Left forelimb (tissue), 1 donor: ENCODE results near the gene SRXN1.
"Not testable (repeated sequence)": the region's sequence is repeated elsewhere in the genome, so short reads cannot be mapped to it uniquely, and the experiment has no call there.

ENCODE experiments used
- DNase-seq: peaks from one replicate; pipeline ENCODE4 v3.0.0-alpha.2; 2018; ENCODE audit warnings: low spot score

Gene SRXN1

DNA sequence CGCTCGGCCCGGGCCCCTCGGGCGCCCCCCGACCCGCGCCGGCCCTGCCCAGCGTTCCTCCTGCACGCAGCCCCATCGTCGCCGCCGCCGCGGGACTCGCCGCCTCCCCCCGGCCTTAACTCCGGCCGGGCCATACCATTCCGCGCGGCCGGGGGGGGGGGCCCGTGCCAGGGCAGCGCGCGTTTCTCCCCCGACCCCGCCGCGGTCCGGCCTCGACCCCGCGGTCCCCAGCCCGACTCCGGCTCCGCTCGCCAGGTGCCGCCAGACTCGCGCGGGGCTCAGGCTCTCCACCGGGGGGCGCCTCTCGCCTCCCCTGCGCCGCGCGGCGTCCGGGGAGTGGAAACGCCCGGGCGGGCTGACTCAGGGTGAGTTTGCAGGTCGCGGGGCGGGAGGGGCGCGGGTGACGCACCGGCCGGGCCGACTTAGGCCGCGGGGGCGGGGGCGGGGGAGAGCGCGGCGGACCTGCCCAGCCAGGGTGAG is at the start of gene SRXN1:
Gene SRXN1, minus strand, starts transcription at position 91 of the 480 bp plus-strand sequence. Its CDS starts 15 bp downstream, at position 76.
- peak; percentile 87 for DNase-seq

DNA sequence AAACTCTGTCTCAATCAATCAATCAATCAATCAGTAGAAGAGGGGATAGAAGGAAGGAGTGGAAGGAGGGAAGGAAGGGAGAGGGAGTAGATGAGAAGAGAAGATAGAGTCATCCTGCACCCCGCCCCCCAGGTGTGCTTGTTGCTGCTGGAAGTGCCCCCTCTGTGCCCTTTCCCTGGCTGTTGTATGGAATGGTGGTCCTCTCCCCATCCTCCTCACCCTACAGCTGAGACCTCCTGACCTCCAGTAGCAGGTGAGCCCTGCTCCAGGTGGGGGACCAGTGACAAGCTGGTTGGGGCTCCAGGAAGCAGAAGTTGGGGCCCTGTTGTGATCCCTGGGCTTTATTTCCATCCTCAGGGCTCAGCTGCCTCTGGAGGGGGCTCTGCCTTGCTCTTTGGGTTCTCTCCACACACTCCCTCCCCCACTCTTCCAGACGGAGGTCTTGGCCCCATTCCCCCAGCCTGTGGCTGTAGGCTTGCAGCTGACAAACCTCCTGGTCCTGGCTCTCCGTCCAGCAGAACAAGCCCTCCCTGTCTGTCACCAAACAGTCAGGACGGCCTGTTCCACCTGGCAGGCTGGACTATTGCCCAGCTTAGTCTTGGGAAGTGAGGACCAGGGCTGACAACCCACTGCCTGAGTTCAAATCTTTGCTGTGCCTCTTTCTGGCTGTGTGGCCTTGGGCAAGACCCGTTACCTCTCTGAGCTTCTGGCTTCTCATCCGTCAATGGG is 48.6 kb upstream of the SRXN1 start:
- DNase-seq = peak; percentile 31

DNA sequence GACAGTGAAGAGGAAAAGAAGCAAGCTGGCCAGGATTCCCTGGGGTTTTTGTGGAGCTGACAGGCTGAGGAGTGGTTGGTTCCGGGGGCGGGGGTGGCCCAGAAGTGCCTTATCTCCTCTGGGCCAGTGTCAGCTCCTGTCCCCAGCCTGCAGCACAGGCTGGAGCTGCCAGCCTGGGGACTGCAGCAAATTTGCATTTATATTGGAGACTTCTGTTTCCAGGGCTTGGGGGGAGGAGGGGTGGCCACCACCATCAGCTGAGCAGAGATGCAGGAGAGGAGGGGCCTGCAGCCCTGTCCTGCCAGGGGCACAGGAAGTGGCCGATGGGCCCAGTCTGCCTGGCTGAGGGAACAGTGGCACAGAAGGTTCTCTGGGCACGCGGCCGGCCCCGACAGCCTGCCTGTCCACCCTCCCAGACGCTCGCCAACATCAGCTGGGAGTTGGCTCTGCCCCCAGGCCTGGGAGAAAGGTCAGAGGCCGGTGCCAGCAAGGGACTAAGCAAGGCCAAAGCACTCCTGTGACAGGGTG is 46.9 kb upstream of the SRXN1 start:
- peak; percentile 37 for DNase-seq

DNA sequence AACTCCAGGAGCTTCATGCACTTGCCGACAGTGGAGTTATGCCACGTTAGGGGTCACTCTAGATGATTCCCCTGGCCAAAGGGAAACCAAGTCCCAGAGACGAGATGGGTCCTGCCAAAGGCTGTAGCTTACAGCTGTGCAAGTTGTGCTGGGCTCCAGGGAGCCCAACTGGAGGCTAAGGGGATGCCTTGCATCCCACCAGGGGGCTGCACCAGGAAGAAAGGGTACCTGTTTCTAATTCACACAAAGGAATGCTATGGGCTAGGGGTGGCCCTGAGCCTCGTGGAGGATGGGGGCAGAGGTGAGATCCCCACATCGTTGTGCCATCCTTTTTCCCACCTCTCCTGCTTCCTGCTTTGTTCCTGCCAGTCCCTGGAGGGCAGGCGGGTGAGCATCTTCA is 46.3 kb upstream of the SRXN1 start:
- DNase-seq = peak; percentile 48

DNA sequence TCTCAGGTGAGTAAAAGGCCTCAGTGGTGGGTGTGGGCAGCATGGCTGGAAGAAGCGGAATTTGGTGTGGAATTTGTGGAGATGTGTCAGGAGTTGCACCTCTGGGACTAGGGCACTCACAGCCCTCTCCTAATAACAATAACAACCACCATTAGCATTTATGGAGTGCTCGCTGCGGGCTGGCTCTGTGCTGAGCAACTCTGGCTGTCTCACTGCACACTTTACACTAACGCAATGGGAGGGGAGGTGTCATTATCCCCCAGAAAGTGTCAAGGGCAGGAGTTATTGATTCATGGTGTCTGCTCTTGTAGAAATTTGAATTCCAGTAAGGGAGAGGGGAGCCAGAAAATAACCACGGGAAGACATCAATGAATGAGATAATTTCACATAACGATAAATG is 45.3 kb upstream of the SRXN1 start:
- peak; percentile 26 for DNase-seq

DNA sequence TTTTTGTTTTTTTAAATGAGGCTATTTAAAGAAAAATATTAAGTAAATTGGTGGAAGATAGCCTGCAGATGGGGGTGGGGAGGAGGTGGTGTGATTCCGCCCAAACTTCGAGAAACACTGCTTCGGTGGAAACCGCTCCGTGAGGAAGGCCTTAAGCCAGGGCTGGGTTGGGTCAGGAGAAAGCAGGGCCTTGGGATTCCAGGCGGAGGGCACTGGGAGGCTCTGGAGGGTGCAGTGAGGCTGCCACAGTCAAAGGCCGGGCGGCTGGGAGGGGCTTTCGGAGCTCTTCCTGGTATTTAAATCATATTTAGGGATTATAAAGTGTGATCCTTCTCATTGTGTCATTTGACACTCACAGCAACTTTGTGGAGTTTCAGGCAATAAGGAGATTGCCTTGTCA is 44.8 kb upstream of the SRXN1 start:
- peak; percentile 37 for DNase-seq

DNA sequence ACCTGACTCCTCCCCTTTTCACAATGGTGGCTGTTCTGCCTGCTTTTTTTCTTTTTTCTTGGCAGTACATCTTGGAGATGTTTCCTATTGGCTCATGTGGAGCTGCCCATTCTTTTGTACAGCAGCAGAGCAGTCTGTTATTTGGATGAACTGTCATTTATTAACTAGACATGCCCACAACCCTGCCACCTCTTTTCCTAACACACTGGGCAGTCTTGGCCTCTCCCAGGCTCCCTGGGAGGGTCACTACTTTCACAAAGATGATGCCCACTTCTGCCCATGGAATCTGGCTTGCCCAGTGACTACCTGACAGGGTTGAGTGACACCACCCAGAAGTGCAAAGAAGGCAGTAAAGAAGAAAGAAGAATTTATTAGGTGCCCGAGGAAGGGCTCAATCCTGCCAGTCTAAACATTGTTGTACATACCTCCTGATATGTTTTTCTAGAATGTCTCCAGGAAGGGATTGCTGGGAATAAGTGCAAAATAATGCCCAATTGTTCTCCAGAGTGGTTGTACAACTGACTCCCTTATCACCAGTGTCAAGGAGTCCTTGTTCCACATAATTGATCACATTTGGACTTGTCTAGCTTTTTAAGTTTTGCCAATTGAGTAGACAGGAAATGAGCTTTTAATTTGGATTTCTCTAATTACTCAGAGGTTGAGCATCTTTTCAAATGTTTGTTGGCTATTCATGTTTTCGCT is 42.3 kb upstream of the SRXN1 start:
- DNase-seq = peak; percentile 9

DNA sequence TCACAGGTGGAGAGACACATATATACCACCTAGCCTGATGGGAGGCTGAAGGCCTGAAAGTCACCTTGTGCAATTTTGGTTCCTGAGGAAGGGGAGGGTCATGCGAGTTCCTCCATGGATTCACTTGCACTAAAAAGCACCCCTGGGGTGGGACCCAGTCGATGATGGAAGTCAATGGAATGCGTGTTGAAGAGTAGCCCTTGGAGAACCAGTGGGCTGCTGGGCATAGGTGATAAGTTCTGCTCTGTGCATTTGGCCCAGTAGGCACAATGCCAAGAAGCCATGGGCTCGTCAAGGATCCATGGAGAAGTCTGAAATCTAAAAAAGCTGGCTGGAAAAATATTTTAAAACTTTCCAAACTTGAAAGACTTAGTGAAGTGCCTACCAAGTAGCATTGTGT is 41.5 kb upstream of the SRXN1 start:
- DNase-seq = peak; percentile 55

DNA sequence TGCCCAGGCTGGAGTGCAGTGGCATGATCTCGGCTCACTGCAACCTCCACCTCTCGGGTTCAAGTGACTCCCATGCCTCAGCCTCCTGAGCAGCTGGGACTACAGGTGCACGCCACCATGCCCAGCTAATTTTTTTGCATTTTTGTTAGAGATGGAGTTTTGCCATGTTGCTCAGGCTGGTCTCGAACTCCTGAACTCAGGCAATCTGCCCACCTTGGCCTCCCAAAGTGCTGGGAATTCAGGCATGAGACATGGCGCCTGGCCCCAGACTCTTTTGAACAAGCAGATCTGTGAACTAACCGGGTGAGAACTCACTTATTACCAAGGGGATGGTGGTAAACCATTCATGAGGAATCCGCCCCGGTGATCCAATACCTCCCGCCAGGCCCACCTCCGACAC is 40.8 kb upstream of the SRXN1 start:
- DNase-seq = not testable (repeated sequence)

DNA sequence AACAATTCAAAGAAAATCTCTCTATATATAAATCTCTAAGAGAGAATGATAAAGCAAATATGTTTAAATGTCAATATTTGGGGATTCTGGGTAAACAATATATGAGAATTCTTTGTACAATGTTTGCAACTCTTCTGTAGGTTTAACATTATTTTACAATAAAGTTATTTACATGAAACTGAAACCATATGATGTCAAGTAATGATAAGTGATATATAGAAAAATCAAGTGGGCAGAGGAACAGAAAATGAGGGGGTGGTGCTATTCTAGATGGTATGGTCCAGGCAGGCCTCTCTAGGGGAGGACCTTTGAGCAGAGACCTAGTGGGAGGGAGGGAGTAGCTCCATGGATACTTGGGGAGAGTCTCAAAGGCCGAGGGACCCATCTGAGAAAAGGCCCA is 39.0 kb upstream of the SRXN1 start:
- DNase-seq = no peak

DNA sequence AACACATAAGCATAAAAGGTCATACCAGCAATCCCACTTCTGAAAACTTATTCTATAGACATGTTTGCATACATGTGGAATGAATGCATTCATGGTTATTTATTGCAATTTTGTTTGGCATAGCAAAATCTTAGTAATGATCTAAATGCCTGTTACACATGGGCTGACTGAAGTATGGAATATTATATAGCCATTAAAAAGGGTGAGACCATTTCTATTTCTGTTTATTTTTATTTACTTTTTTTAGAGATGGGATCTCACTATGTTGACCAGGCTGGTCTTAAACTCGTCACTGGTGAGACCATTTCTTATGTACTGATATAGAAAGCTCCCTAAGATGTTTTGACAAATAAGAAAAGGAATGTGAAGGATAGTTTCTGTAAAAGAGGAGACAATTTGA is 36.9 kb upstream of the SRXN1 start:
- no peak for DNase-seq

DNA sequence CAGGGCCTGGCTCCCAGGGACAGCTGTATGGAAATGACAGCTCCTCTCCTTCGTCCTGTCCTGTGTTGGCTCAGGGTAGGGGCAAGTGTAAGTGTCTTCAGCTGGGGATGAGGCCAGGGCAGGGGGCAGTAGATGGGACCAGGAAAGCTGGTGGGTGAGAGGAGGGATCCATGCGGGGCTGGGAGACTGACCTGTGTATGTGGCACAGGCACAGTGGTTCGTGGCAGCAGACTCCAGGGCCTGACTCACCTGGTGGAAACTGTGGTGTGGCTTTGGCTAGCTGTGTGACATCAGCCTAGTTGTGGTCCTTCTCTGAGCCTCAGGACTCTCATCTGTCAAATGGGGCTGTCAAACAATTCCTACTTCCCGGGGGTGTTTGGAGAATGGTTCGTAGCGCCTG is 36.3 kb upstream of the SRXN1 start:
- no peak for DNase-seq

DNA sequence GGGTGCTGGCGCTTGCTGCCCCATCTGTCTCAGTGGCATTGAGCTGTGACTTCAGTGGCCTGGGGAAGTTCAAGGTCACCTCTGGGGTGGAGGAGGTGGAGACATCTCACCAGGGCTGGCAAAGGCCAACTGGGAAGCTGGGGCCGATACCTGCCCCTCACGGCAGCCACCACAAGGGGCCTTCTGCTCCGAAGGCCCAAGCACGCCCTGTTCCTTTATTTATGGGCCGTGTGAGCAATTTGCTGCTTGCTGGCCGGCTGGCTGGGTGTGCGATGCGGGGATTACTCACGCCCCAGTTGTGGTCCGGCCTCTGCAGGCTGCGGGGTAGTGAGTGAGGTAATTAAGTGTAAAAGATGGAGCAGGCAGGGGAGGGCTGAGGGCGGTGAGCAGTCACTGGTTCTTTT is 35.8 kb upstream of the SRXN1 start:
- DNase-seq = no peak

DNA sequence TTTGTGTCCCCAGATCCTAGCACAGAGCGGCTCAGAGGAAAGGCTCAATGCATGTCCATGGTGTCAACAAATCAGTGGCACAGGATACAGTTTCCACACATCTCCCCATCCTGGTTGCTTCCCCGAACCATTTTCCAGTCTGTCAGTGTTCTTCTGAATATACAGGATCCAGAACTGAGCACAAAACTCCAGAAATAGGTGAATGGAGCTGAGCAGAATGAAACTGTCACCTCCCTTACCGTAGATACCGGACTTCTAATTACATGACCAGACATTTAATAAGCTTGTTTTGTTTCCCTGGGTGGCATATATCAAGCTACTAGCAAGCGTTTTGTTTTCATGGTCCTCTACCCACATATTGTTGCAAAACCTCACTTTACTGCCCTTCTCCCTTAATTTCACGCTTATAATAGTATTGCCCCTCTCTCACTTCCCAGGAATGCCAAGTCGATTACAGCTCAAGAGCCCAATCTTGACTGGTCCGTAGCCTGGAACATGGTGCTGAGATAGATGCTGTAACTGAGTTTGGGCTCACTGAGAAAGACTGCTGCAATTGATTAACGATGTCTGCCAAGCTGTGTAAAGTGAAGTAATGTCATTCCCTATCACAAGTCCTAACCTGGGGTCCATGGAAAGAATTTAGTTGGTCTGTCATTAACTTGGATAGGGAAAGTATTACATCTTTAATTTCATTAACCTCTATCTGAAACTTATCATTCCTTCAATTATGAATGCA is 34.6 kb upstream of the SRXN1 start:
- no peak for DNase-seq

DNA sequence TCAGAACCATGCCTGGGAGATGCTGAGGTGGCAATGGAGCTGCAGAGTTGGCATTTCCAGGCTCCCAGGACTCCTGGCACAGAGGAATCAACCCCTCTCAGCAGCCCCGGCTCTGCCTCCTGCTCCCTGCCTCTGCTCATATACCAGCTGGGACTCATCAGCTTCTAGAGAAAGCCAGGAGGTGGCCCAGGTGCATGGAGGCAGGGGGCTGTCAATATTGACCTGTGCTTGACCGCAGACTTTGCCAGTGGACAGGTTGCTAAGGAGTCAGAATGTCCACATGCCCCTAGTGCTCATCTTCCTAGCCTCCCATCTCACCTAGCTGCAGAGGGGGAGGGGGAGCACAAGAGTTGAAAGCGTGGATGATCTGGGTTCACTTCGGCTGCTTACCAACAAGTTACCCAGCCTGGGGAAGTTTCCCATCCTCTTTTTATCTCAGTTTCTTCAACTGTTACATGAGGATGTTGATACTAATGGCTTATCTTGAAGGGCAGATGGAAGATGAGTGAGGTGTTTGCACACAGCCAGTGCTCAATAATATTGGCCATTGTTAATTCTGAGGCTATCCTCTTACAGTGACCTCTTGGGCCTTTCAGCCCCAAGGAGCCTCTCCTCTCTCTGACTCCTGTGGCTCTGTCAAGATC is 31.8 kb upstream of the SRXN1 start:
- DNase-seq = no peak

DNA sequence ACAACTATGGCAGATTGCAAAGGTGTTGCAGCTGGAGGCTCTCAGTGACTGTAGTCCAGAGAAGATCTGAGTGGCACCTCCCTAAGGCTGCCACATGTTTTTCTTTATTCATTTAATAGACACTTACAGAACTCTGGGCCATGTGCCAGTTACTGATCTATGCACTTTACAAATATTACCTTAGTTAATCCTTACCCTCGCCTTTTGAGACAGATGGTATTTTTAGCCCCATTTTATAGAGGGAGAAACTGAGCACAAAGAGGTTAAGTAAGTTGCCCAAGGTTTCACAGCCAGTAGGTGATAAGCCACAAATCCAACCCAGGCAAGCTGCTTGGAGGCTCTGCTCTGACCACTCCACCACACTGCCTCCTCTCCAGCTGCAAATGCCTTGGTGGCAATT is 29.1 kb upstream of the SRXN1 start:
- DNase-seq = no peak

DNA sequence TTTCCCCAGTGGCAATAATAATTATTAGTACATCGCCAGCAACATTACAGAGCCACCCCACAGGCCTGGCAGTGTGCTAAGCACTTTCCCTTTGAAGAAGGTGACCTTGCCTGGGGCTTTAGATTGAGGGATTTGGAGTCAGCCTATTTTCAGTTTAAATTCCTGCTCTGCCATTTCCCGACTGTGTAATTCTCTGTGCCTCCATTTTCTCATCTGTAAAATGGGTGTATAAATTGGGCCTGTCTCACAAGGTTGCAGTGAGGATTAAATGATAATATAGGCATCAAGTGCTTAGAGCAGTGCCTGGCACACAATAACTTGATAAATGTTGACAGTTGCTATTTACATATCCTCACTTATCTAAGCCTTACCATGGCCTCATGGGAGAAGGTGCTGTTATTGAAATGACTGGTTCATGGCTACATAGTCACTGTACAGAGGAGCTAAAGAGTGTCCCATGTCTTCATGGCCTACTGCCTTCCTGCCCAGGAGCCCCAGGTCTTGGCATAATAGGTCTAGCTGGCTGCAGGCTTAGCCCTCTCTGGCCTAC is 27.7 kb upstream of the SRXN1 start:
- no peak for DNase-seq

DNA sequence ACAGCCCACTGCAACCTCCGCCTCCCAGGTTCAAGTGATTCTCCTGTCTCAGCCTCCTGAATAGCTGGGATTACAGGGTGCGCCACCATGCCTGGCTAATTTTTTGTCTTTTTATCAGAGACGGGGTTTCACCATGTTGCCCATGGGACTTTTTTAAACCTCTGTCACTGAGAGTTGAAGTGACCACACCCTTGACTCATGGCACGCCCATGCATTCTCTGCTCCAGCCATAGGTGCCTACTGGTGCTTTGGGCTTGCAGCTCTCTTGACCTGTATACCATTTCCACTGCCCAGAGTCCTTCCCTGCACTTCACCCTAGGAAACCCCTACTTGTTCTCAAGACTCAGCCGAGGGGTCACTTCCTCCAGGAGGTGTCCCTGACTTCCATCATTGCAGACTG is 25.0 kb upstream of the SRXN1 start:
- DNase-seq = no peak

DNA sequence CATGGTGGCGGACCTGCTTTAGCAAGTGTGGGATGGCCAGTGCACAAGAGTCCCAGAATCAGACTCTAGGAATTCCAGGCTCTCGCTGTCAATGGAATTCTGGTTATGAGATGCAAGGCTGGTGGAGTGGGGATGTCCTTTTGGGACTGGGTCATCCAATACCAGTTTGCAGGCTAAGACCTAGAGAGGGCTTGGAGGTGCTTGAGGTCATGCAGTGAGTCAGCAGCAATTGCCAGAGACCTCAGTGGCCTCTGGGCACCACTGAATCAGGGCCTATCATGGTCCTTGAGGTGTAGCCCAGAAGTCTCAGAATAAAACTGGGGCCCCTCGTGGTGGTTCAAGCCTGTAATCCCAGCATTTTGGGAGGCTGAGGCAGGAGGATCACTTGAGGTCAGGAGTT is 24.0 kb upstream of the SRXN1 start:
- no peak for DNase-seq

DNA sequence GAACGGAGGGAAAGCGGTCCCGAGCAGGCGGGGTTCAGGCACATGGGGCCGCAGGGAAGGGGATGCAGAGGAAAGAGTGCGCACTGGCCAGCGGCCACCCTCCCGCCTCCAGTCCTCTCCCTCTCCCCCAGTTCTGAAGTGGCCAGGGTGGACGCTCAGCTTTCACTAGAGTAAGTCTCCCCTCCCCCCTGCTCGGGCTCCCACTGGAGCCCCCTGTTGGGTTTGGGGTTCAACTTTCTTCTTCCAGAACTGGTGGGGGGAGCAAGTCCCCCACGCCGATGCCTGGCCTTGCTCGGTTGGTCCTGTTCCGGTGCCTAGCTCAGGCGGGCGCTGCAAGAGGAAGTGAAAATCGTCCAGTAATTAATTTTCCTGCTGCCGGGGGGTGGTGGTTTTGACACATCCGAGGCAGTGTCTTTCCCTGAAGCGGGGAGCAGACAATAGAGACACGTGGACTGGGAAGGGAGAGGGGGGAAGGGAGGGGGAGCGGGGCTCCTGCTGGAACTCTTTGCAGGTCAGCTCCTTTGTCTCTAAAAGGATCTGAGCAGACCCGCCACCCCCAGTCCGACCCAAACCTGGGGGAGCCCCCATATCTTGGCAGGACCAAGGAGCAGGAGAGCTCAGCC is 23.4 kb upstream of the SRXN1 start:
- DNase-seq = no peak
